HG03025 (cell line): ENCODE results near the gene DSTYK.
"Not testable (repeated sequence)": the region's sequence is repeated elsewhere in the genome, so short reads cannot be mapped to it uniquely, and the experiment has no call there.

Experiments
- ATAC-seq: cut with Tn5 transposase; IDR thresholded peaks from one replicate; pipeline ENCODE4 v1.9.1; 2021; ENCODE audit warnings: mild to moderate bottlenecking, moderate library complexity; ENCODE audit not compliant: unreplicated experiment, low FRiP score

The DSTYK gene

DNA sequence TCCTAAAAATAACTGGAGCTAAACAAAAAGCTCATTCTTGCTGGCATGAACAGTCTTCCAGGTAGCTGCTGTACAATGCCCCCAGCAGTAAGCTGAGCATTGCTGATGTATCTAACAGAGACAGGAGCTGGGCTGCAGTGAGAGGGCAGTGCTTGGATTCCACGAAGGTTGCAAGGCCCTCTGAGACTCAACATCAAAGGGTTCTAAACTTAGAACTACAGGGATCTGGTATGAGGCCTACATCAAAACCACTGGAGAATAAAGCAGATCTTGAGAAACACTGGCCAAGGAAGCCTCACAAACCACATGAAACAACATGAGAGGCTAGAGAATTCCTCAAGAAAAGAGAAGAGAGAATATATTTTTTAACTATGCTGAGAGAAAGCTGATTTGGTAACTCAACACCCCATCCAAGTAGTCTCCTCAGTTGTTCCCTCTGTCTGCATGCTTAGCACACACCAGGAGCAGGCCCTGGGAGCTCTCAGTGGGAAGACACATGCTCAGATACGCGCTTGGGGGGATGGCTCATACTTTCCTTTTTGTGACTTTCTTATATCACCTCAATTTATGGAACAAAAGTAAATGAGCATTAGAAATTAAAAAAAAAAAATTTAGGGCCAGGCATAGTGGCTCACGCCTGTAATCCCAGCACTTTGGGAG, 27.7 kb downstream of the DSTYK start:
- no peak for ATAC-seq

DNA sequence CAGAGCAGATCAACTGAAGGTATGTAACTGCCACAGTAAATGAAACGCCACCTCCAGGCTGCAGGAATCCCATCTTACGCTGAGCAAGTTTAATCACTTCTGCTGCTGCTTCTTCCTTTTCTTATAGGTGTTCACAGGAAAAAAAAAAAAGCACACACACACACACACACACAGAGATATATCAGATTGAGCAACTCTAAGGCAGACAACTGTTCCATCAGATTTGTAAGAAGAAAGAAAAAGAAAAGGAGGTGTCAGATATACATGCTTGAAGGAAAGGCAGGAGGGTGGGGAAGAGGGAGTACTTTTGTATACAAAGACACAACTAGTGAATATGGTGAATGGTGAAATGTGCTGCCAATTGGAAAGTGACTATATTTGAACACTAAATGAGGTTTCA, 28.6 kb downstream of the DSTYK start:
- no peak for ATAC-seq

GRCh38 chr1:205180331-205180730, 31.2 kb downstream of the DSTYK start:
- not testable (repeated sequence) for ATAC-seq

DNA sequence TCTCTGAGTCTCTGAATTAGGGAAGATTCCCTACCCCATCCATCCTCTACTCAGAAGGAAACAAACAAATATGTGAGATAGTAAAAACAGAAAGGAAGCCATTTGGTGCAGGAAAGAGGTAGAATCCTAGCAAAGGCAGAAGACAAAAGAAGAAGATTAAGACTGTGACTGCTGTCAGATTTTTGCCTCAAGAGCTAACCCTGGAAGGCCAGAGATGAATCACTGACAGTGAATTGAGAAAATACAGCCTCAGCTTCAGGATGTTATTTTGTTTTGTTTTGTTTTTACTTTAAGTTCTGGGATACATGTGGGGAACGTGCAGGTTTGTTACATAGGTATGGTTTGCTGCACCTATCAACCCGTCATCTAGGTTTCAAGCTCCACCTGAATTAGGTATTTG, 31.7 kb downstream of the DSTYK start:
- no peak for ATAC-seq

DNA sequence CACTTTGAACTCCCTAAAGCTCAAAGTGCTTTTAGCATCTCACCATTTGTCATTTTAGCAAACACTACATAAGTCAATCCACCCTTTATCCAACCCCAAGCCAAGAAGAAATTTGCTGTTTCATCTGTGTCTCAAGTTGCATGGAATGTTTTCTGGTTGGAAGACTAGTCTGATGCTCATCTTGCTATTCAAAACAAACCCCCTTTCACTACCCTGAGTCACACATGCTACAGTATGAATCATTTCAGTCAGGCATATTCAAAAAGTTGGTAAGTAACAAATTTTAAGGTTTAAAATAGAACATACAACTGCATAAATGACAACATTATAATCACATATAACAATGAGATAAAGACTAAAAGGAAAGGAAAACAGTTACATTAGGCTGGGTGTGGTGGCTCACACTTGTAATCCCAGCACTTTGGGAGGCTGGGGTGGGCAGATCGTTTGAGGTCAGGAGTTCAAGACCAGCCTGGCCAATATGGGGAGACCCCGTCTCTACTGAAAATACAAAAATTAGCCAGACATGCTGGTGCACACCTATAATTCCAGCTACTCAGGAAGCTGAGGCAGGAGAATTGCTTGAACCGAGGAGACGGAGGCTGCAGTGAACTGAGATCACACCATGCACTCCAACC, 38.7 kb downstream of the DSTYK start:
- no peak for ATAC-seq

- no peak for ATAC-seq
Observed at GRCh38 chr1:205171369-205171768, 40.1 kb downstream of the DSTYK start.

- no peak for ATAC-seq
Observed at GRCh38 chr1:205170532-205171269, 40.8 kb downstream of the DSTYK start.

DNA sequence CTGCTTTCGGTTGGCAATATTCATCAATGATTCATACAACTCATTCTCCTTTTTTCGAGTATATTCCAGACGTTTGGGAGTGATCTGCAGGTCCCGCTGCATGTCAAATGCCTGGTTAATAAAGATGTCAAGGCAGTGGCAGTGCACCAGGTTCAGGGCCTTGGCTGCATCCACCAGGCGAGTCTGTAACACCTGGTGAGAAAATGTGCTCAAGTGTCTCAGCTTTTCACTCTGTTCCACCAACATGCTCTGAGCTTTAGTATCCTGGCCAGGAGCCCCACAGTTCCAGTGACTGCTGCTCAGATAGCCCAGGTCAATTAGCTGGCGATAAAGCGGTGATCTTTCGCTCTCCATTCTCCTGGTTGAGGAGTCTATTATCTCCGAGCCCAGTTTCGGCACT, 42.3 kb downstream of the DSTYK start:
- ATAC-seq = no peak

GRCh38 chr1:205168291-205168690, 43.2 kb downstream of the DSTYK start:
- no peak for ATAC-seq

- ATAC-seq = no peak
Observed at GRCh38 chr1:205162301-205162700, 49.2 kb downstream of the DSTYK start.

GRCh38 chr1:205161076-205161475, 50.4 kb downstream of the DSTYK start:
- ATAC-seq = no peak

DNA sequence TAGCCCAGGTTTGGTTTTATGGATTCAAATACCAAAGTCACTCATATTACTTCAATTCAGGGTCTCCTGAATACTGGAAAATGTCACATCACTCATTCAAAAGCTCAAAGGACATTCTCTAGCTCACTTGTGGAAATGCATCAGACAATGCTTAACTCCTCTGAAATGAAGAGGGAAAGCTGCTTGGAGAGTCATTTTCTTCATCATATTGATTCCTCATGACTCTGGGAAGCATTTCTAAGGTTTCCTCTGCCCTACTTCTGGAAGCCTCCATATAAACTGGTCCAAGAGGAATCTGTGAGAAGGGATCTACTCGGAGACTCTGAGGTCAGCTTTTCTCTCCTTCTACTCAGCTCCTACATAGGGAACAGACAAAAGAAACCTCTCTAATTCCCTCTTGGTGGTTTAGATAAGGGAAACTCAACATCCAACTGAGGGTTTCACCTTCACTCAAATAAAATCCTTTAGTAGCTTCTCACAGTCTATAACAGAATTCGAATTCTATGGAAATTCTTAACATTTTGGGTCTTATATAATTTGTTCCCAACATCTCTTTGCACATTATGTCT, 53.4 kb downstream of the DSTYK start:
- no peak for ATAC-seq

- ATAC-seq = not testable (repeated sequence)
Observed at GRCh38 chr1:205155665-205156377, 55.7 kb downstream of the DSTYK start.

DNA sequence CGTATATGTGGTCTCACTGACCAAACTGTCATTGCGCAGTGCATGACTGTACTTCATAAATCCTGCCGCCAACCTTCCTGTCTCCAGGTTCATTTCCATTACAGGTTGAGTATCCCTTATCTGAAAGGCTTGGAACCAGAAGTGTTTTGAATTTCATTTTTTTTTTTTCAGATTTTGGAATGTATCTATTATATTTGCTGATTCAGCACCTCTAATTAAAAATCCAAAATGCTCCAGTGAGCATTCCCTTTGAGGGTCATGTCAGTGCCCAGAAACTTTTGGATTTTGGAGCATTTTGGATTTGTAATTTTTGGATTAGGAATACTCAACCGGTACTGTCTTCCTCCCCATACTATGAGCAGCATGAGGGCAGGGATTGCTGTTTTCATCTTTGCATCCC, 59.0 kb downstream of the DSTYK start:
- ATAC-seq = no peak

DNA sequence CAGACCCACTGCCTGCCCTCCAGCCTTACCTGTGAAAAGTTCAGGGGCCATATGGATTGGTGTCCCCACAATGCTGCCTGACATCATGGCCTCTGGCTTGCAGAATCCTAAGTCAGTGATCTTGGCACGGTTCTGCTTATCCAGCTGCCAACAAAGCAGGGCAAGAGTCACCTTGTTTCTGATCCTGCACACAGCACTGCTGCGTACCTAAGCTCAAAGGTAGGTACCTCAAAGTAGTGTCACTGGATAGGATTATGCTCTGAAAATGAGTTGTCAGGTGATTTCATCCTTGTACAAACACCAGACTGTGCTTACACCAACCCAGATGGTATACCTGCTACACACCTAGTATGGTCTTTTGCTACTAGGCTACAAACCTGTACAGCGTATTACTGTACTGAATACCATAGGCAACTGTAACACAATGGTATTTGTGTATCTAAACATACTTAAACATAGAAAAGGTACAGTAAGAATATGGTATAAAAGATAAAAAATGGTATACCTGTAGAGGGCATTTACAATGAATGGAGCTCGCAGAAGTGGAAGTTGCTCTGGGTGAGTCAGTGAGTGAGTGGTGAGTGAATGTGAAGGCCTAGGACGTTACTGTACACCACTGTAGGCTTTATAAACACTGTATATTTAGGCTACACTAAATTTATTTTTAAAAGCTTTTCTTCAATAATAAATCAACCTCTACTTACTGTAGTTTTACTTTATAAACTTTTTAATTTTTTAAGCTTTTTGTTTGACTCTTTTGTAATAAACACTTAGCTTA, 60.7 kb downstream of the DSTYK start:
- no peak for ATAC-seq

DNA sequence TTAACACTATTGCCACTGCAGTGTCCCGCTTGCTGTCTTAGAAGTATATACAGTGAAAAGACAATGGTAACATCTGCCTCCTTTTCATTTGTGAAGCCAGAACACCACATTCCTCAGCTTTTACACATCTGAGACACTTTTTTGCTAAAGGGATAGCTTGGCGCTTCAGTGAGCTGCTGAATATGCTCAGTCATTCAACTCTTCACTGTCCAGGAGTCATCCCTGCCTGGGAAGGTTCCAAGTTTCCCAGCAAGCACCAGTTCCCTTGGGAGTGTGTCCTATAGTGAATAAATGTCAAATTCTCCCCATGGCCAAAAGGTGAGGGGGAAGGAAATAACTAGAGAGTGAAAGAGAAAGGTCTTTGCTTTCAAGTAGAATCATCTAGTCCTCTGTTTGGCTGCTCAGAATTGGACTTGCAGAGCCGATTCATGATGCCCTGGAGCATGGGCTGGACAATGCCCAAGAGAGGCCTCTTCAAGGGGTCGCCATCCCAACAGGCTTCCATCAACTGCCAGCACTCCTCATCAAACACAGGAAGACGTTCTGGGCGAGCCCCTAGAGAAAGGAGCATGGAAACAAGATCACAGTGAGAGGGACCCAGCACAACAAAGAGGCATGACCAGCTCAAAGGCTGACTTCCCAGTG, 64.2 kb downstream of the DSTYK start:
- ATAC-seq = no peak

GRCh38 chr1:205144751-205145150, 66.8 kb downstream of the DSTYK start:
- no peak for ATAC-seq

GRCh38 chr1:205144046-205144720, 67.3 kb downstream of the DSTYK start:
- no peak for ATAC-seq

GRCh38 chr1:205142102-205142469, 69.4 kb downstream of the DSTYK start:
- ATAC-seq = no peak
